HG02981 (cell line): ENCODE data around the gene TRA2A.

ENCODE experiments used
- ATAC-seq: cut with Tn5 transposase; IDR thresholded peaks from one replicate; pipeline ENCODE4 v1.9.1; 2021; ENCODE audit warnings: mild to moderate bottlenecking, moderate library complexity; ENCODE audit not compliant: unreplicated experiment

The TRA2A gene

GRCh38 chr7:23471106-23471859 is 60.5 kb downstream of the TRA2A start:
- ATAC-seq = peak; percentile 24

GRCh38 chr7:23470330-23471105 is 61.3 kb downstream of the TRA2A start, which contains the start of gene IGF2BP3:
IGF2BP3 (minus strand) TSS chr7:23470491; CDS start chr7:23470110, 381 bp downstream.
- ATAC-seq = no peak

- ATAC-seq = no peak
Measured at GRCh38 chr7:23469961-23470250, 61.9 kb downstream of the TRA2A start.

DNA sequence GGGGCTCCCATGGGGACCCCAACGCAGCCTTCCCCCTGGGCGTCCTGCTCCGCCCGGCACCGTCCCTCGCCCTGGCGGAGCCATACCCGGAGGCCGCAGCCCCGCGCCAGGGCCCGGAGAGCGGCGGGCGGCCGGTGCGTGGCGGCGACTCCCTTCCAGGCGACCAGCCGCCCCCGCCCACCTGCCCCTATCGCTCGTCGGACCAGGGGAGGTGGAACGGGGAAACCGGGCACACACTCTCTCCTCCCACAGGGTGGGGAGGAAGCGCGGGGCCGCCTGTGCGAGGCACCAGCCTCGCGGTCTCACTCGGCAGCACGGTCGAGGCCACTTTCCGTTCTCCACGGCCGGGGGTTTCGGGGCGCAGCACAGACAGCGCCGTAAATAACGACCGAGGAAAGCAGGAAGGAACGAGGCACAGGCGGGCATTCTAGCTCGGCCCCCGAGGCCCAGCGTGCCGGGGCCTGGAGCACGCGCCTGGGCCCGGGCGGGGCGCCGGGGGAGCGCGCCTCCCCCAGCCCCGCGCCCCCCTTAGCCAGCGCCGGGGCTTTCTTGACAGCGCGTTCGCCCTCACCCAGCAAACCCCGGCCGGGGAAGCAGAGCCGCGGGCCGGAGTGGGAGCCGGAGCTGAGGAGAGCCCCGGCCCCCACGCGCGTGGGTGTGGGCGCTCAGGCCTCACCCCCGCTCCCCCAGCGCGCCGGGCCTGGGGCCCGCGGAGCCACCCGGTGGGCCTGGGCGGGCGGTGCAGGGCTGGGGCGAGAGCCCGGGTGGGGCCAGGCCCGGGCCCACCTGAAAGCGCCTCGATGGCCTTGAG is 62.4 kb downstream of the TRA2A start:
- ATAC-seq = no peak

- no peak for ATAC-seq
Measured at GRCh38 chr7:23468526-23469149, 63.1 kb downstream of the TRA2A start.

DNA sequence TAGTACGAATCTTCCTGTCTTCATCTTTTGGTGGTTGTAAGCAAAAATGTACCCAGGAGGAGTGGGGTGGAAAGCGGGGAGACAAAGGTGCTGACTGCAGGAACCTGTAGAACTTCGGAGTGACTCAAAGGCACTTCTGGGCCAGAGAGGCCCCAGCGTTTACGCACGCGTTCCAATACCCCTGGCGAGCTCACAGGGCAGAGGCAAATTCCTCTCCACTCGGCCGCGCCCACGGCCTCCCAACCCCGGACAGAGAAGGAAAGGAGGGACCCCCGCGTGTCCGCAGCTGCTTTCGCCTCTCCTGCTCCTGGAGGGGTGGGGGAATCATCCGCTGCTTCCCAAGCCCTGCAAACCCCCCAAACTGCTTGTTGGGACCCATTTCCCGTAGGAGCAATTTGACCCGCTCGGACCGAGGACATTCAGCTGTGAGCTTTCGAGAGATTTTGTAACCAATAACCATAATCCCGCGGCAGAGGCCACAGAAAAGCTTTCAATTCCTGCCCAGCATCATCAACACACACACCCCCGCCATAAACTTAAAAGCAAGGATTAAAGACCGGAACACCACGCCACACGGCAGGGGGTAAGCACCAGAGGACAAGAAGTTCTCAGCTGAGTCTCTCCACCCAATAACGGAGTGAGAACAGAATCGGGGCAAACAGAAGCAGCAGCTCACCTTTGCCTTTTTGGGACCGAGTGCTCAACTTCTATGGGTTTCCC is 63.8 kb downstream of the TRA2A start:
- no peak for ATAC-seq

DNA sequence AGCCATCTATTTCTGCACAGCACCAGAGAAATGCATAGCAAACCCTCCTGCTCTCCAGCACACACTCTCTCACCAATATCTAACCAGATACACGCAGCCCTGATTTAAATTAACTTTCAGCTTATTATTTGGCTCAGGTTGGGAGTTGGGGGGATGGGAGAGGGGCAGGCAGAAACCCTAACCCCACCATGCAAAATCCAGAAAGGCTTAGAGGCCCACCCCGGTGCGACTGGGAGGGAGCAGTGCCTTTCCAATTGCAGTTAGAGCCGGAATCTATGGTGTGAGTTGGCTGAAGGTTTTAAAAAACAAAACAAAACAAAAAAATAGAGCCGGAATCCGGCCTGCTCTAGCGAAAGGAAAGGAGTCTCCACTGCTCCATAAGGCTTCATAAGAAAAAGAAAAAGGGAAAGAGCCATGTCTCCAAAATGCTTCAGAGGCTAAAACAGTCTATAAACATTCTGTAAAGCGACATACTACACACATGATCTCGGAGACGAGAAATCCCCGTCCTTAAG is 64.4 kb downstream of the TRA2A start:
- no peak for ATAC-seq

GRCh38 chr7:23462846-23463245 is 68.9 kb downstream of the TRA2A start:
- ATAC-seq = no peak

DNA sequence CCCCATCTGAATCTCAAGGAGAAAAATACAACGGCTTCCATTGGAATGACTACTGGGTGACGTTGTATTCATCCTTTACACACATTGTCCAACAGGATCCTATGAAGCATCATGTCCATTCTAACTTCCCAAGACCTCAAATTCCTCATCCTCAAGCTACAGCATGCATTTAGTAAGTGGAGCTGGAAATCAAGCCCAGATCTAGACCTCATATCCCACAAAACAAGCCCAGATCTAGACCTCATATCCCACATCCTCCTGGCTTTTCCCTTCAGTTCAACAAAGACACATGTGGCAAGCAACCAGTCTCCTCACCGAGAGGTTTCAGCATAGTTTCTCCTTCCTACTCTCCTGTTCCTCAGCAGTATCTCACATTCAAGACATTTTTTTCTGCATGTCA is 73.7 kb downstream of the TRA2A start:
- ATAC-seq = no peak

DNA sequence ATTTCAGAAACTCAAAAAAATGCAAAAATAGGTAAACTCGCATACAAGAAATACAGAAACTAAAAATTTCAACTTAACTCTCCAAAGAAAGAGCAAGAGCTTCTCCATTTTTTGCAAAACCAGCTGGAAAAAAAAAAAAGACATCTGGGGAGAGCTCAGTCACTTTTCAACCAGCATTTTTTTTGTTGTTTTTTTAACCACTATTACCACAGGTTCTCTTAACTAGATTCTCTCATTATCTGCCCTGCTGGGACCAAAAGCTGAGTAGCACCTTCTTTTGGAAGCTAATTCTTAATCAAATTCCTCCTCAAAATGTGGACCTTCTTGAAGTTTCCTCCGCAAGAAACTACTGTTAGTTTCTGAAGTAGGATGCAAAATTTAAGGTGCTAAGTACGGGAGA is 75.7 kb downstream of the TRA2A start:
- no peak for ATAC-seq

- ATAC-seq = no peak
Measured at GRCh38 chr7:23454881-23455526, 76.8 kb downstream of the TRA2A start.
